Kasumi-1 (cell line): ENCODE results near the gene BAK1.
"Not testable (repeated sequence)": the region's sequence is repeated elsewhere in the genome, so short reads cannot be mapped to it uniquely, and the experiment has no call there.

ENCODE experiments used
- DNase-seq, 2 experiments: peaks; one replicate each; lab custom pipeline; 2025; lab: John Stamatoyannopoulos, UW

The BAK1 gene

DNA sequence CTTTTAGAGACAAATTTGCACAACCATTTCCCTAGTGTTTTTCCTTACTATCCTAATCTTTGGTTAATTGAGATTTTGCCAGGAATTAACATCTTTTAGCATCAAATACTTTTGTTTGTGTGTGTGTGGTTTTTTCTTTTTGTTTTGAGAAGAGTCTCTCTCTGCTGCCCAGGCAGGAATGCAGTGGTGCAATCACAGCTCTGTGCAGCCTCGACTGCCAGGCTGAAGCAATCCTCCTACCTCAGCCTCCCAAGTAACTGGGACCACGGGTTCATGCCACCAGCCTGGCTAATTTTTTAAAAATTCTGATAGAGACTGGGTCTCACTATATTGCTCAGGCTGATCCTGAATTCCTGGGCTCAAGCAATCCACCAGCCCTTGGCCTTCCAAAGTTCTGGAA is 28.5 kb downstream of the BAK1 start:
- no peak for DNase-seq

GRCh38 chr6:33549896-33550295 is 30.2 kb downstream of the BAK1 start:
- DNase-seq, result no peak

GRCh38 chr6:33549196-33549595 is 30.9 kb downstream of the BAK1 start:
- no peak for DNase-seq

DNA sequence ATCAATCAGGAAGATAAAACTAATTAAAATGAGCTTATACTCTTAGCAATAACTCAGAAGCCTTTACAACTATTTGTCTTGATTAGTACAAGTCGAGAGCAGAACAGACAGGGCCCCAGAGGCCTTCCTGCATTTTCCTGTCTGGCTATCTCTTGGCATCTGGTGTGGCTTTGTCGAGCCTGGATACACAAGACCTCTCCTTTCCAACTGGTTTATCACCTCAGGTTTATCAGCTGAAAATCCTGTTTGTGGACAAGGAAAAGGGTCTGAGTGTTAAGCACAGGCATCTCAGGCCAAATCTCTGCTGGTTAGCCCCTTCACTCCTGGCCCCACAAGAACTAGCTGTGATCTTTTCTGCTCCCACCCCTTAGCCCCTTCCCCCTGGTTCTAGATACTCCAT is 32.6 kb downstream of the BAK1 start:
- no peak for DNase-seq

- no peak for DNase-seq
Observed at GRCh38 chr6:33546766-33547165, 33.3 kb downstream of the BAK1 start.

GRCh38 chr6:33545292-33545691 is 34.8 kb downstream of the BAK1 start:
- not testable (repeated sequence) for DNase-seq

DNA sequence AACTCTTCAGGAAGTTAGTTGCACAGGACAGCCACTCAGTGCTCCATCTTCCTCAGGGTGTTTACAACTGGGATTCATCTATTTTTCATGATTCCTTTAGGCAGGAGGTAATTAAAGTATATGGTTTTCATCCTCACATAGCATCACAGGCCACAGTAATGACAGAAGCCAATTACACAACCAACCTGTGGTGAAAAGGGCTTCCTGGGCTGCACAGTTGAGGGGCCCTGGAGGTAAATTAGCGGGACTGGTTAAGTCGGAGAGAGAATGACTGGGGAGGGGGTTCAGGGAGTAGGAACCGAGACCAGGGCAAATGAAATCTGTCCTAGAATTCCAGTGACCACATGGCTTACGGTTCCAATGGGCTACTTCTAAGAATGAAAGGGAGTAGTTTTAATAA is 37.0 kb downstream of the BAK1 start:
- DNase-seq, result no peak

DNA sequence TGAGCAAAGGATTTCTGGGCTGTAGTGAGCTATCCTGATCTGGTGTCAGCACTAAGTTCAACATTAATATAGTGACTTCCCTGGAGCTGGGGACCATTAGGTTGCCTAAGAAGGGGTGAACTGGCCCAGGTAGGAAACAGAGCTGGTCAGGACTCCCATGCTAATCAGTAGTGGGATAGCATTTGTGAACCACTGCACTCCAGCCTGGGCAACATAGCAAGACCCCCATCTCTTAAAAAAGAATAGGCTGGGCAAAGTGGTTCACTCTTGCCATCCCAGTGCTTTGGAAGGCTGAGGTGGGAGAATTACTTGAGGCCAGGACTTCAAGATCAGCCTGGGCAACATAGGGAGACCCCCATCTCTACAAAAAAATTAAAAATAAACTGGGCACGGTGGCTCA is 39.3 kb downstream of the BAK1 start:
- no peak for DNase-seq

DNA sequence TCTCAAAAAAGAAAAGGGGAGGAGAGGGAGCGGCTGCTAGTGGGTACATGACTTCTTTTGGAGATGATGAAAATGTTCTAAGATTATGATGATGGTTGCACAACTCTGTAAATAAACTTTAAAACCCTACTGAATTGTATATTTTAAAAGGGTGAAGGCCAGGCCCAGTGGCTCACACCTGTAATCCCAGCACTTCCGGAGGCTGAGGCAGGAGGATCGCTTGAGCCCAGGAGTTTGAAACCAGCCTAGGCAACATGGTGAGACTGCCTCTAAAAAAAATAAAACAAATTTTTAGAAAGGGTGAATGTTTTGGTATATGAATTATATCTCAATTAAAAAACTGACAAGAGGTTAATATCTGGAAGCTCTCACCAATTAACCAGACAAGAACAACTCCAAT is 45.4 kb downstream of the BAK1 start:
- DNase-seq, result no peak

GRCh38 chr6:33533163-33533869 is 46.8 kb downstream of the BAK1 start:
- DNase-seq, result not testable (repeated sequence)

- not testable (repeated sequence) for DNase-seq
Observed at GRCh38 chr6:33532431-33532830, 47.6 kb downstream of the BAK1 start.

DNA sequence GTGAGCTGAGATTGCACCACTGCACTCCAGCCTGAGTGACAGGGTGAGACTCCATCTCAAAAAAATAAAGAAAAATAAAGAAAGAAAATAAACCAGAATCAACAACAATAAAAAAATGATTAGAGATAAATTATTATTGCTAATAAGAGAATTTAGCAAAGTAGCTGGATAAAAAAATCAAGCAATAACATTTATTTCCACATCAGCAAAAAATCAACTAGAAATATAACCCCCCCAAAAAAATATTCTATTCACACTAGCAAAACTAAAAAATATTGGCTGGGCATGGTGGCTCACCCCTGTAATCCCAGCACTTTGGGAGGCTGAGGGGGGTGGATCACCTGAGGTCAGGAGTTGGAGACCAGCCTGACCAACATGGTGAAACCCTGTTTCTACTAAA is 49.5 kb downstream of the BAK1 start:
- DNase-seq, result not testable (repeated sequence)
